ENCODE measurements around the gene STRAP.

- no peak for TF ChIP-seq POLR2A (IDR thresholded peaks at IDR 0.05)
- TF ChIP-seq, protein P1, sequence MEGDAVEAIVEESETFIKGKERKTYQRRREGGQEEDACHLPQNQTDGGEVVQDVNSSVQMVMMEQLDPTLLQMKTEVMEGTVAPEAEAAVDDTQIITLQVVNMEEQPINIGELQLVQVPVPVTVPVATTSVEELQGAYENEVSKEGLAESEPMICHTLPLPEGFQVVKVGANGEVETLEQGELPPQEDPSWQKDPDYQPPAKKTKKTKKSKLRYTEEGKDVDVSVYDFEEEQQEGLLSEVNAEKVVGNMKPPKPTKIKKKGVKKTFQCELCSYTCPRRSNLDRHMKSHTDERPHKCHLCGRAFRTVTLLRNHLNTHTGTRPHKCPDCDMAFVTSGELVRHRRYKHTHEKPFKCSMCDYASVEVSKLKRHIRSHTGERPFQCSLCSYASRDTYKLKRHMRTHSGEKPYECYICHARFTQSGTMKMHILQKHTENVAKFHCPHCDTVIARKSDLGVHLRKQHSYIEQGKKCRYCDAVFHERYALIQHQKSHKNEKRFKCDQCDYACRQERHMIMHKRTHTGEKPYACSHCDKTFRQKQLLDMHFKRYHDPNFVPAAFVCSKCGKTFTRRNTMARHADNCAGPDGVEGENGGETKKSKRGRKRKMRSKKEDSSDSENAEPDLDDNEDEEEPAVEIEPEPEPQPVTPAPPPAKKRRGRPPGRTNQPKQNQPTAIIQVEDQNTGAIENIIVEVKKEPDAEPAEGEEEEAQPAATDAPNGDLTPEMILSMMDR (IDR thresholded peaks at IDR 0.05): no peak
Observed at GRCh38 chr12:15859116-15859515, 23.1 kb upstream of the STRAP start.

Measured in body of pancreas (tissue), 4 donors.